ENCODE data around the gene ZNF621. TPM values are rescaled to one million over a fixed set of nuclear protein-coding genes. Genes with fewer than 3 reads are reported as not detected.

Gene ZNF621
- total and polyA plus RNA-seq, 9 of the 15 experiments (the other 6 are each of a cell fraction or from before 2014, with no cell fraction given) = 4.7 to 28.9 (median 20.6) TPM

- TF ChIP-seq, protein P1, sequence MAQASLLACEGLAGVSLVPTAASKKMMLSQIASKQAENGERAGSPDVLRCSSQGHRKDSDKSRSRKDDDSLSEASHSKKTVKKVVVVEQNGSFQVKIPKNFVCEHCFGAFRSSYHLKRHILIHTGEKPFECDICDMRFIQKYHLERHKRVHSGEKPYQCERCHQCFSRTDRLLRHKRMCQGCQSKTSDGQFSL (CRISPR knock-in tag; IDR thresholded peaks at IDR 0.05) = no peak
- TF ChIP-seq, protein P1 (tag; IDR thresholded peaks at IDR 0.05) = no peak
- TF ChIP-seq SRSF7 (optimal IDR thresholded peaks at IDR 0.05; ENCODE audit: low read depth, low read length) (no peak), FOXP1 (CRISPR knock-in tag; IDR thresholded peaks at IDR 0.05) (no peak), MEF2A (IDR thresholded peaks at IDR 0.05; ENCODE audit: control insufficient read depth, low read depth, low read length) (no peak), MAFK (IDR thresholded peaks at IDR 0.05; ENCODE audit: low read length) (no peak), XRCC3 (IDR thresholded peaks at IDR 0.05) (peak; percentile 74; the same call in 1 of the 2 replicates), ILK (tag; IDR thresholded peaks at IDR 0.05; ENCODE audit: borderline replicate concordance, low read depth) (no peak), ZBED1 (IDR thresholded peaks at IDR 0.05) (no peak), KLF16 (IDR thresholded peaks at IDR 0.05) (no peak), FOXJ2 (tag; IDR thresholded peaks at IDR 0.05) (no peak), CBX3 (IDR thresholded peaks at IDR 0.05; ENCODE audit: borderline replicate concordance in 1 of 2, low read length in 2 of 2) (peak in 1 of 2 experiments; percentile 90; a peak in 2 of 3 replicates), THRA (IDR thresholded peaks at IDR 0.05) (no peak), ZBTB49 (CRISPR knock-in tag; IDR thresholded peaks at IDR 0.05; ENCODE audit: borderline replicate concordance) (no peak), KHSRP (IDR thresholded peaks at IDR 0.05) (no peak), KAT2B (IDR thresholded peaks at IDR 0.05; ENCODE audit: low read depth, low read length) (no peak), FUS (optimal IDR thresholded peaks at IDR 0.05; ENCODE audit: low read depth, low read length) (no peak), PCBP2 (IDR thresholded peaks at IDR 0.05; ENCODE audit: low read depth, low read length, poor library complexity, severe bottlenecking) (no peak), ATF1 (CRISPR knock-in tag; IDR thresholded peaks at IDR 0.05) (no peak), ATF1 (tag; IDR thresholded peaks at IDR 0.05) (no peak), ASH1L (IDR thresholded peaks at IDR 0.05; ENCODE audit: borderline replicate concordance, low read depth, partially characterized antibody) (no peak), TEAD1 (CRISPR knock-in tag; IDR thresholded peaks at IDR 0.05) (peak in 1 of 2 experiments; percentile 43; a peak in 1 of 4 replicates), LARP7 (IDR thresholded peaks at IDR 0.05) (no peak), LEF1 (IDR thresholded peaks at IDR 0.05) (no peak), SNIP1 (IDR thresholded peaks at IDR 0.05; ENCODE audit: low read depth) (no peak)
- TF ChIP-seq, protein P2, sequence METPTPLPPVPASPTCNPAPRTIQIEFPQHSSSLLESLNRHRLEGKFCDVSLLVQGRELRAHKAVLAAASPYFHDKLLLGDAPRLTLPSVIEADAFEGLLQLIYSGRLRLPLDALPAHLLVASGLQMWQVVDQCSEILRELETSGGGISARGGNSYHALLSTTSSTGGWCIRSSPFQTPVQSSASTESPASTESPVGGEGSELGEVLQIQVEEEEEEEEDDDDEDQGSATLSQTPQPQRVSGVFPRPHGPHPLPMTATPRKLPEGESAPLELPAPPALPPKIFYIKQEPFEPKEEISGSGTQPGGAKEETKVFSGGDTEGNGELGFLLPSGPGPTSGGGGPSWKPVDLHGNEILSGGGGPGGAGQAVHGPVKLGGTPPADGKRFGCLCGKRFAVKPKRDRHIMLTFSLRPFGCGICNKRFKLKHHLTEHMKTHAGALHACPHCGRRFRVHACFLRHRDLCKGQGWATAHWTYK (CRISPR knock-in tag; IDR thresholded peaks at IDR 0.05) = no peak
These were observed 37.6 kb upstream of the ZNF621 start (continued) for GRCh38 chr3:40487172-40487571.
